Choroid plexus epithelial cell (primary cell): ENCODE measurements around the gene GABRA4.

Source experiments
- DNase-seq: peaks from one replicate; pipeline ENCODE4 v3.0.0-alpha.2; 2010; ENCODE audit warnings: low read depth
- H3K4me3 ChIP-seq: 2 replicates; pipeline ENCODE4 v1.5.1; 2011; ENCODE audit warnings: low read depth, mild to moderate bottlenecking, control low read depth, low read length, moderate library complexity
- TF ChIP-seq, protein P1 (sequence below): conservative IDR thresholded peaks from 2 replicates; pipeline ENCODE4 v1.5.1; 2011; ENCODE audit warnings: low read depth, mild to moderate bottlenecking, control low read depth, inconsistent platforms, low read length, moderate library complexity

GABRA4 gene

DNA sequence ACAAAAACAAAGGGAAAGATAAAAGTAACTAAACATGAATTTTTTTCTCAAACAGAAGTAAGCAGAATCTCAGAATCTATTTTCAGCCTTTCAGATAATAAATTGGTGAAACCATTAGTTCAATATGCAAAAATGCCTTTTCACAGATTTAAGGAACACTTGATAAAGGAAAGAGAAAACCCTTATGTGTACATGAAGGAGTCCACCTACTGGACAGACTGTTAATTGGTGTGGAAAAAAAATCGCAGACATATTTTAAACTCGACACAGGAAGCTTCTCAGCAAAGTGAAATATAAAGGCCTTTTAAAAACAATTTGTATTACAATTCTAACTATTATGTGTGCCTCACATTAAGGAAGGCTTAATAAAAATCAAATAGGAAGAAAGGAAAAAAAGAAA is 106.7 kb downstream of the GABRA4 start:
- TF ChIP-seq, protein P1, sequence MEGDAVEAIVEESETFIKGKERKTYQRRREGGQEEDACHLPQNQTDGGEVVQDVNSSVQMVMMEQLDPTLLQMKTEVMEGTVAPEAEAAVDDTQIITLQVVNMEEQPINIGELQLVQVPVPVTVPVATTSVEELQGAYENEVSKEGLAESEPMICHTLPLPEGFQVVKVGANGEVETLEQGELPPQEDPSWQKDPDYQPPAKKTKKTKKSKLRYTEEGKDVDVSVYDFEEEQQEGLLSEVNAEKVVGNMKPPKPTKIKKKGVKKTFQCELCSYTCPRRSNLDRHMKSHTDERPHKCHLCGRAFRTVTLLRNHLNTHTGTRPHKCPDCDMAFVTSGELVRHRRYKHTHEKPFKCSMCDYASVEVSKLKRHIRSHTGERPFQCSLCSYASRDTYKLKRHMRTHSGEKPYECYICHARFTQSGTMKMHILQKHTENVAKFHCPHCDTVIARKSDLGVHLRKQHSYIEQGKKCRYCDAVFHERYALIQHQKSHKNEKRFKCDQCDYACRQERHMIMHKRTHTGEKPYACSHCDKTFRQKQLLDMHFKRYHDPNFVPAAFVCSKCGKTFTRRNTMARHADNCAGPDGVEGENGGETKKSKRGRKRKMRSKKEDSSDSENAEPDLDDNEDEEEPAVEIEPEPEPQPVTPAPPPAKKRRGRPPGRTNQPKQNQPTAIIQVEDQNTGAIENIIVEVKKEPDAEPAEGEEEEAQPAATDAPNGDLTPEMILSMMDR, result peak; percentile 60
- peak; percentile 70 for DNase-seq
- no peak overlapping the region for H3K4me3 ChIP-seq

DNA sequence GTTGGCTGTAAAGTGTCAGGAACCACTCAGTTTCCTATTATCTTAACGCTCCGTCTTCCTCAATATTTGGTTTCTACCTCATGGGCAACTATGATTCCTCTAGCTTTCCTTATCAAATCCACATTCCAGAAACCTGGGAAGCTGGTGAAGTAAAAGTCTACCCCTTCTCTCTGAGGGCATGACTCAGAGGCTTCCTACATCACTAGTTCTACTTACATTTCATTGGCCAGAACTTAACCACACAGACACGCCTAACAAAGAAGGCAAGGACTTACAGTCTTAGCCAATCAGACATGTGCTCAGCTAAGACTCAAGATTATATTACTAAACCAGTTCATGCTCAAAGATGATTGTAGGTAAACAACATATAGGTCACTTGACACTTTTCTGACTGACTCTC is 114.7 kb downstream of the GABRA4 start:
- DNase-seq, result no peak
- TF ChIP-seq, protein P1, result no peak
- no peak overlapping the region for H3K4me3 ChIP-seq

DNA sequence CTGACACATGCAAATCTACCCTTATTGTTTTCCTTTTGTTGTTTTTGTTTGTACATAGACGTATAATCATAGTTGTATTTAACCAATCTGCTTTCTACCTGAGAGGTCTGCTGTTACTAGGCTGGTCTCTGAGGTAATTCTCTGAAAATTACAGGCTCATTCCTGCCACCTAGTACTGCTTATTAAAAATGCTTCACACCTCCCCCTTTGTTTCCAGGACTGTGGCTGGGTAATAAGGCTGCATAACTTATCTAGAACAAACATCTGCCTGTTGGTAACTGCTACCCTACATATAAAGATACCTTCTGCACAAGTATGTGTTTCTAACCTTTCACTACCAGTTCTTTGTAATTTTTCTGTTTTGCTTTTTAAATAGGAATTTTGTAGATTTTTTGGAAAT is 118.6 kb downstream of the GABRA4 start:
- DNase-seq, result no peak
- TF ChIP-seq, protein P1, result no peak
- H3K4me3 ChIP-seq, result no peak overlapping the region

DNA sequence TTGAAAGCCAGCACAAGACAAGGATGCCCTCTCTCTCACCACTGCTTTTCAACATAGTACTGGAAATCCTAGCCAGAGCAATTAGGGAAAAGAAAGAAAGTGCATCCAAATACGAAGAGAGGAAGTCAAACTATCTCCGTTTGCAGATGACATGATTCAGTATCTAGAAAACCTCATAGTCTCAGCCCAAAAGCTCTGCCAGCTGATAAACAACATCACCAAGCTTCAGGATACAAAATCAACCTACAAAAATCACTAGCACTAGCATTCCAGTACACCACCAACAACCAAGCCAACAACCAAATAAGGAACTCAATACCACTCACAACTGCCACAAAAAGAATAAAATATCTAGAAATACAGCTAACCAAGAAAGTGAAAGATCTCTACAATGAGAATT is 123.0 kb downstream of the GABRA4 start:
- TF ChIP-seq, protein P1, result no peak
- no peak for DNase-seq
- H3K4me3 ChIP-seq, result no peak overlapping the region
